Liver (tissue), 9 donors: ENCODE results near the gene PCYT2. TPM values are rescaled to one million over a fixed set of nuclear protein-coding genes. Genes with fewer than 3 reads are reported as not detected.

Source experiments
- DNase-seq: peaks from one replicate; pipeline ENCODE4 v3.0.0-alpha.2; 2017; ENCODE audit warnings: low spot score
- H3K27ac ChIP-seq, 2 donors: one replicate each; pipeline ENCODE4 v1.7.0; 2013; ENCODE audit warnings: inconsistent platforms in 2 of 2, low read length in 2 of 2, control low read depth in 1 of 2, low read depth in 1 of 2, mild to moderate bottlenecking in 1 of 2
- H3K27me3 ChIP-seq, 4 donors: one replicate each; pipeline versions ENCODE4 v1.6.1 to v1.7.0; 2013; ENCODE audit warnings: low read length in 3 of 4, inconsistent platforms in 1 of 4, mild to moderate bottlenecking in 1 of 4, moderate library complexity in 1 of 4; ENCODE audit not compliant: control insufficient read depth in 4 of 4, insufficient read depth in 4 of 4
- H3K36me3 ChIP-seq, 4 donors: one replicate each; pipeline versions ENCODE4 v1.6.1 to v1.7.0; 2013; ENCODE audit warnings: low read length in 3 of 4, mild to moderate bottlenecking in 3 of 4, low read depth in 1 of 4, moderate library complexity in 1 of 4; ENCODE audit not compliant: control insufficient read depth in 4 of 4, insufficient read depth in 3 of 4
- H3K4me1 ChIP-seq, 4 donors: one replicate each; pipeline versions ENCODE4 v1.6.1 to v1.7.0; 2013; ENCODE audit warnings: low read length in 3 of 4, mild to moderate bottlenecking in 3 of 4, moderate library complexity in 1 of 4; ENCODE audit not compliant: control insufficient read depth in 4 of 4, insufficient read depth in 4 of 4
- H3K4me3 ChIP-seq, 3 donors: one replicate each; pipeline versions ENCODE4 v1.6.1 to v1.7.0; 2013; ENCODE audit warnings: low read length in 3 of 3, control low read depth in 1 of 3, low read depth in 1 of 3, mild to moderate bottlenecking in 1 of 3
- H3K9ac ChIP-seq, 2 donors: one replicate each; pipeline ENCODE4 v1.7.0; 2013; ENCODE audit warnings: low read length in 2 of 2, mild to moderate bottlenecking in 2 of 2, moderate library complexity in 2 of 2, control low read depth in 1 of 2, low read depth in 1 of 2
- H3K9me3 ChIP-seq, 4 donors: one replicate each; pipeline versions ENCODE4 v1.6.1 to v1.7.0; 2013; ENCODE audit warnings: low read length in 3 of 4; ENCODE audit not compliant: control insufficient read depth in 4 of 4
- CTCF ChIP-seq: fragments of 150-350 bp; IDR thresholded peaks from 2 replicates; pipeline ENCODE4 v1.5.1; 2017; ENCODE audit warnings: improper control_type of control experiment, low read depth, low read length; ENCODE audit not compliant: missing input control
- EGR1 ChIP-seq, 2 donors: IDR thresholded peaks; 2 replicates each; pipeline ENCODE4 v1.6.1; 2016 to 2018; ENCODE audit warnings: antibody characterized with exemption in 2 of 2, low read depth in 2 of 2
- FOXA1 ChIP-seq: IDR thresholded peaks from 2 replicates; pipeline ENCODE4 v1.6.1; 2016; ENCODE audit warnings: antibody characterized with exemption
- FOXA2 ChIP-seq: IDR thresholded peaks from 2 replicates; pipeline ENCODE4 v1.6.1; 2016; ENCODE audit warnings: antibody characterized with exemption
- HNF4A ChIP-seq, 2 donors: conservative IDR thresholded peaks; 2 replicates each; pipeline ENCODE4 v1.6.1; 2016; ENCODE audit warnings: antibody characterized with exemption in 2 of 2, mild to moderate bottlenecking in 2 of 2
- HNF4G ChIP-seq: IDR thresholded peaks from 2 replicates; pipeline ENCODE4 v1.6.1; 2016; ENCODE audit warnings: antibody characterized with exemption
- JUND ChIP-seq, 2 donors: IDR thresholded peaks; 2 replicates each; pipeline ENCODE4 v1.6.1; 2016; ENCODE audit warnings: antibody characterized with exemption in 2 of 2
- NR2F2 ChIP-seq: IDR thresholded peaks from 2 replicates; pipeline ENCODE4 v1.6.1; 2016; ENCODE audit warnings: antibody characterized with exemption
- RAD21 ChIP-seq, 2 donors: IDR thresholded peaks; 2 replicates each; pipeline ENCODE4 v1.6.1; 2016; ENCODE audit warnings: antibody characterized with exemption in 2 of 2, mild to moderate bottlenecking in 2 of 2
- REST ChIP-seq: IDR thresholded peaks from 2 replicates; pipeline ENCODE4 v1.6.1; 2016; ENCODE audit warnings: antibody characterized with exemption, mild to moderate bottlenecking
- RXRA ChIP-seq, 2 donors: IDR thresholded peaks; 2 replicates each; pipeline ENCODE4 v1.6.1; 2017 to 2018; ENCODE audit warnings: antibody characterized with exemption in 2 of 2, mild to moderate bottlenecking in 1 of 2
- SP1 ChIP-seq: IDR thresholded peaks from 2 replicates; pipeline ENCODE4 v1.6.1; 2018; ENCODE audit warnings: antibody characterized with exemption, mild to moderate bottlenecking
- TAF1 ChIP-seq: conservative IDR thresholded peaks from 2 replicates; pipeline ENCODE4 v1.6.1; 2016; ENCODE audit warnings: antibody characterized with exemption, mild to moderate bottlenecking
- YY1 ChIP-seq: IDR thresholded peaks from 2 replicates; pipeline ENCODE4 v1.6.1; 2016; ENCODE audit warnings: antibody characterized with exemption, mild to moderate bottlenecking
- WGBS: extraction: QIAGEN DNeasy Blood & Tissue Kit; methylation state at CpG from one replicate; pipeline ENCODE4 v1.1.7; 2013; 5-methylcytosine and 5-hydroxymethylcytosine counted together
- polyA plus RNA-seq, 2 donors: library from polyadenylated mRNA; stranded (reverse) in 1 of 2; unstranded in 1 of 2; fragments of 200-250 nt in 1 of 2; fragments of >200 nt in 1 of 2; fragmentation: Nextera tagmentation in 1 of 2; extraction: Ambion mirVana in 1 of 2; gene quantifications; one replicate each; pipeline versions ENCODE4 v1.2.1 to v1.2.3, GENCODE V29; 2013 to 2015
- total RNA-seq, 2 donors: library from RNA; depleted of rRNA; stranded (reverse); fragments of >200 nt; gene quantifications; one replicate each; pipeline ENCODE4 v1.2.3, GENCODE V29; 2014
- TF ChIP-seq, protein P1 (sequence below): IDR thresholded peaks from 2 replicates; pipeline ENCODE4 v1.6.1; 2016; ENCODE audit warnings: antibody characterized with exemption
- TF ChIP-seq, protein P2 (sequence below): IDR thresholded peaks from 2 replicates; pipeline ENCODE4 v1.6.1; 2016; ENCODE audit warnings: antibody characterized with exemption
- donor health status: healthy.
- donor health status: healthy.
- donor health status: healthy.
- donor health status: healthy.
- donor health status: healthy.

Gene PCYT2
- total and polyA plus RNA-seq, 4 donors: 63.9 to 101 (median 88.4) TPM

DNA sequence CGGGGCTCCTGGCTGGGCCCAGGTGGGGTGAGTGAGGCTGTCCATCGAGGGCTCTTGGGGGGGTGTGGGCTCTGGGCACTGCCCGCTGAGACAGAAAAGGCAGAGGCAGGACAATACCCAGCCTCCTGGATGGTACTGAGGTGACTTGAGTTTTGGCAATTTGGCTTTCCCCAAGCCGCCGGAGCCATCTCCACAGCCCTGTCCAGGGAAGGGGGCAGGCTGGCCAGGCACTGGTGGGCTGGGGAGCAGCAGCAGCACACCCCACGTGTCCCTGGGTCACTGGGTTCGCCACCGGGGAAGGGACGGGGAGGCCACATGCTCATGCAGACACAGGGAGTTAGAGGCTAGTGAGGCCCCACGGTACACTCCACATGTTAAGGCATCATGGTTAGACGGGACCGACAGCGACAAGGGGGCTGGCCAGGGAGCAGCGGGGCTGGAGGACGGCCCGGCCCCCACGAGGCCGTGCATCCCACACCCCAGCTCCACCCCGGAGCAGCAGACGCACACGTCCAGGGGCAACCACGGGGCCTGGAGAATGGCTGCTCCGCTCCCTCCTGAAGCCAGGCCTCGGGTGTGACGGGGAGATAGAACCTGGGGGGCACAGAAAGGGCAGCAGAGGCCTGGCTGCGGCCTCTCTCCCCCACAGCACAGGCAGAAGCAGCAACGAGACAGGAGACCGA, 43.1 kb downstream of the PCYT2 start:
- peak in 1 of 2 donors; percentile 2 for TF ChIP-seq EGR1 (IDR thresholded peaks at IDR 0.05; ENCODE audit: low read depth in 2 of 2)
- TF ChIP-seq, protein P1, sequence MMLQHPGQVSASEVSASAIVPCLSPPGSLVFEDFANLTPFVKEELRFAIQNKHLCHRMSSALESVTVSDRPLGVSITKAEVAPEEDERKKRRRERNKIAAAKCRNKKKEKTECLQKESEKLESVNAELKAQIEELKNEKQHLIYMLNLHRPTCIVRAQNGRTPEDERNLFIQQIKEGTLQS: no peak
- TF ChIP-seq YY1: no peak
- peaks cover 0 to 6% (median 2%) of the 10 kb centered on the region in 4 donors for H3K36me3 ChIP-seq
- peaks cover 21 to 76% (median 53%) of the 10 kb centered on the region in 4 donors for H3K4me1 ChIP-seq
- no peaks in the 10 kb centered on the region for H3K27me3 ChIP-seq
- peak overlapping the region; percentile 92 to 95 for H3K27ac ChIP-seq
- no peak for DNase-seq
- H3K9me3 ChIP-seq: no peaks in the 10 kb centered on the region
- H3K4me3 ChIP-seq: no peak overlapping the region
- no peak overlapping the region for H3K9ac ChIP-seq
- 38% methylated on average over 28 of the region's 28 CpGs for WGBS

GRCh38 chr17:81867170-81867990, 43.8 kb downstream of the PCYT2 start:
- Histone ChIP-seq H3K27ac (peak overlapping the region; percentile 92 to 95), H3K27me3 (no peaks in the 10 kb centered on the region), H3K4me1 (peaks cover 20 to 80% (median 58%) of the 10 kb centered on the region in 4 donors), H3K36me3 (peaks cover 0 to 6% (median 2%) of the 10 kb centered on the region in 4 donors), H3K9ac (no peak overlapping the region), H3K4me3 (no peak overlapping the region), H3K9me3 (no peaks in the 10 kb centered on the region)
- no peak for DNase-seq
- WGBS: 41% methylated on average over 23 of the region's 23 CpGs
- TF ChIP-seq HNF4A (conservative IDR thresholded peaks at IDR 0.05) (peak in 1 of 2 donors; percentile 25), RXRA (IDR thresholded peaks at IDR 0.05) (peak; percentile 13 to 36), SP1 (no peak), YY1 (no peak), CTCF (no peak), EGR1 (IDR thresholded peaks at IDR 0.05; ENCODE audit: low read depth in 2 of 2) (peak in 1 of 2 donors; percentile 39)
- TF ChIP-seq, protein P2, sequence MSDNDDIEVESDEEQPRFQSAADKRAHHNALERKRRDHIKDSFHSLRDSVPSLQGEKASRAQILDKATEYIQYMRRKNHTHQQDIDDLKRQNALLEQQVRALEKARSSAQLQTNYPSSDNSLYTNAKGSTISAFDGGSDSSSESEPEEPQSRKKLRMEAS: peak; percentile 16

- peak overlapping the region; percentile 29 to 72 for H3K9ac ChIP-seq
- WGBS: 77% methylated on average over 18 of the region's 18 CpGs
- peaks cover 20 to 79% (median 58%) of the 10 kb centered on the region in 4 donors for H3K4me1 ChIP-seq
- H3K27me3 ChIP-seq: no peaks in the 10 kb centered on the region
- no peak for DNase-seq
- no peak overlapping the region for H3K4me3 ChIP-seq
- no peaks in the 10 kb centered on the region for H3K9me3 ChIP-seq
- peaks cover 0 to 6% (median 2%) of the 10 kb centered on the region in 4 donors for H3K36me3 ChIP-seq
- peak overlapping the region; percentile 92 to 95 for H3K27ac ChIP-seq
- no peak for TF ChIP-seq TAF1
- TF ChIP-seq HNF4G: no peak
- no peak for TF ChIP-seq NR2F2
- TF ChIP-seq, protein P2: no peak
- TF ChIP-seq, protein P1: no peak
- TF ChIP-seq REST: no peak
- no peak for TF ChIP-seq RAD21 (IDR thresholded peaks at IDR 0.05)
- no peak for TF ChIP-seq SP1
- no peak for TF ChIP-seq FOXA1
- no peak for TF ChIP-seq FOXA2
- TF ChIP-seq RXRA (IDR thresholded peaks at IDR 0.05): no peak
- no peak for TF ChIP-seq JUND (IDR thresholded peaks at IDR 0.05)
These were observed 44.6 kb downstream of the PCYT2 start for GRCh38 chr17:81866440-81867169.
